Pulmonary artery endothelial cell (primary cell): ENCODE data around the gene MLIP. TPM values are rescaled to one million over a fixed set of nuclear protein-coding genes. Genes with fewer than 3 reads are reported as not detected.
A peak's percentile ranks its signal among the peaks of the same experiment; 100 is the strongest.

Source experiments
- DNase-seq: peaks from one replicate; pipeline ENCODE4 v3.0.0-alpha.2; 2011; ENCODE audit warnings: low read depth, low spot score
- total RNA-seq: library from RNA; depleted of rRNA; stranded (reverse); fragments of >200 nt; gene quantifications from 2 replicates; pipeline ENCODE4 v1.2.3, GENCODE V29; 2014

Gene MLIP
- total RNA-seq, 1 donor from 2014 or later, result 21.7 TPM

DNA sequence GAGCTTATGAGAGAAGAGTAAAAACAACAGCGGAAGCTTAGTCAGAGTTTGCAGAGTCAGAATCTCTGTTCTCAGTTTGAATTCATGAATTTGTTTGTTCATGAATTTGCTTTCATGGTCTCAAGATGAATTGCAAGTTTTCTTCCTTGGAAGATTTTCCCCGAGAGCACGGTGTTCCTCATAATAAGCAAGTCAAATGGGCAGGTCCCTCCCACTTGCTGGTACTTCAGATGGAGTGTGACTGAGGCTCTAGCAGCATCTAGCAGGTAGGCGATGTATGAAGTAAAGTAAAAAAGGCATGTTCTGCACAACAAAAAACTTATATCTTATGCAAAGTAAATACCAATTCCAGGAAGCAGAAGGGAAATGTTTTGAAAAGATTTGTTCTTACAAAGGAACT is 15.5 kb upstream of the MLIP start:
- no peak for DNase-seq

DNA sequence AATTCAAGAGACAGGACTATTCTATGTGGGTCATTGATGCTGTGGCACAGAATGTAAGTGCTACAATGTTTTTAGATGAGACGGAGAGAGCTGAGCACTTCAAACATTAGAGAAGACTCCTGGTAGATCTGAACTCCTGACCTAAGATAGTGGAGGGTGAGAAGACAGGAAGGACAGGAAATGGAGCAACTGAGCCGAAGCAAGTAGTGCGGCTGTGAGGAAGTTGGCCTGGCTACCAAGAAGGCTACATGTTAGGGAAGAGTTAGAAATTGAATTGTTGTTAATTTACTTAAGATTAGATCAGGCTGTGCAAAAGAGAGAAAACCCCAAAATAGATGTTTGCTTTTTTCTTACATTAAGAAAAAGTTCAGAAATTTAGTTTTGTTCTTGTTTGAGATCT is 14.4 kb upstream of the MLIP start:
- no peak for DNase-seq

DNA sequence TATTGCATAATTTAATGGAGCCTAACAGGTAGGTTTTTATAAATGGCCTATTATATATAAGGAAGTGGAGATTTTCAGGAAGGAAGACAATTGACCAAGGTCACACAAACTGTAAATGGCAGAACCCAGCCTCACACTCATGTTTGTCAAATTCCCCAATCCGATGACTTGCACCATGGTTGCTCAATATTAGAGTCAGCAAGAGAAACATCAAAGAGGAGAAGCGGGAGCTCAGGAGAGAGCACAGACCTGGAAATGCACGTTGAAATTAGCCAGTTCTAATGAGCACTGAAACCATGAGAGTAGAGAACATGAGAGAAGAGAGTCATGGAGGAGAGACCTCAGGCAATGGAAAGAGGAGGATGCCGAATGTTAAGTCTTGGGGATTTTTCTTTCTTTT is 13.5 kb upstream of the MLIP start:
- DNase-seq, result no peak

DNA sequence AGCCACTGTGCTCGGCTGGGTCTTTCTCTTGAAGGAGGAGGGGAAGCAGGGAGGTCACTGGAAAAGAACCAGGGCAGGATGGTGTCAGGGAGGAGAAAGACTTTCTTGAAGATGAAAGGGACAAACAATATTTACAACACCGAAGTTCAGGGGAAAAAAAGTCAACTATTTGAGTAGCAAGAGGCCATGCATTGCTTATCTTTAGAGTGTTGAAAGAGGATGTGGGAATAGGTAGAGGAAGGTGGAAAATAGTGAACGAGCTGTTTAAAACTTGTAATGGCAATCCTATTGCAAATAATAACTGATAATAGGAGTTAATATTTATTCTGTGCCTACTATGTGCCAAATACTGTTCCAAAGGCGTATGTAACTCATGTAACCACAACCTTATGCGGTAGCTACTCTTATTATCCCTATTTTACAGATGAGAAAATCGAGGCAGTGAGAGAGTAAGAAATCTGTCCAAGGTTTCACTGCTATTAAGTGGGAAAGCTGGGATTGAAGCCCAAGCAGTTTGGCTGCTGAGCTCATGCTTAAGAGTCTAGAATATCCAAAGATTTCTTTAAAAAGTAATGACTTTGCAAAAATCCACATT is 12.7 kb upstream of the MLIP start:
- DNase-seq, result no peak

DNA sequence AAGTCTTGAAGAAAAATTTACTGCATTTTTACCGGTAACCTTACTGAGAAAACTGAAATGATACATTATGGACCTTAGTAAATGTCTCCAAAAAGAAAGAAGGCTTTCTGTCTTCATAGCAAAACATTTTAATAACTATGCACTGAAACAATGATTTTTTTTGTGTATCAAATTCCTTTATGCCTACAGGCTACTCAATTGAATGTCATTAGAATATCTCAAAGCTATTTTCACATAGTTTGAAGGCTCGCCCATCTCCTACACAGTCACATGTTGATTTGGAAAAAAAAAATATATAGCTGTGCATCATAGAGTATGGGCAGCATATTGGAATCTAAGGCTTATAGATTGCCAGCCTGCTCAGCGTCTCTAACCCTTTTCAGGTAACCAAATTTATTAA is 12.0 kb upstream of the MLIP start:
- no peak for DNase-seq

DNA sequence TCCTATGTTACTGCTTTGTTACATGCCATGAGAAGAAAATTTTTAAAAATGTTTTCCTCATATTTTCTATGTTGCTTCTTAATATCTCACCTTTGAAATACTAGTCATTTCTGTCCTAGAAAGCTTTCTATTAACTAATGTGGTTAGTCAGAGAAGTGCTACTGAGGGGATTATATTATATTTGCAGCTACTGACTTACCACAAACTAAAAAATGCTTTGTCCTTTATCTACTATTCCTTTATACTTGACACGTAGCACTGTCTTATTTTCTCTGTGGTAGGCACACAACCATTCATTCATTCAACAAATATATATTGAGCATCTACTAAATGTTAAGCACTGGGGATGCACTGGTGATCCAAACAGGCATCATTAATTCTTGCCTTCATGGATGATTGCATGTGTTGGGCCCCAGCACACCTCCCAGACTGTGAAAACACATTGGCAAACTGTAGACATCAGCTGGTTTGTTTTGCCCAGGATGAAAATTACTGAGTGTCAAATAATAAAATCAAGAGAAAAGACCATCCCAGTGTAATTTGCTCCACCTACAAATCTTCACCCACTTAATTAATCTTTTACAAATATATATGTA is 10.7 kb upstream of the MLIP start:
- DNase-seq, result no peak

DNA sequence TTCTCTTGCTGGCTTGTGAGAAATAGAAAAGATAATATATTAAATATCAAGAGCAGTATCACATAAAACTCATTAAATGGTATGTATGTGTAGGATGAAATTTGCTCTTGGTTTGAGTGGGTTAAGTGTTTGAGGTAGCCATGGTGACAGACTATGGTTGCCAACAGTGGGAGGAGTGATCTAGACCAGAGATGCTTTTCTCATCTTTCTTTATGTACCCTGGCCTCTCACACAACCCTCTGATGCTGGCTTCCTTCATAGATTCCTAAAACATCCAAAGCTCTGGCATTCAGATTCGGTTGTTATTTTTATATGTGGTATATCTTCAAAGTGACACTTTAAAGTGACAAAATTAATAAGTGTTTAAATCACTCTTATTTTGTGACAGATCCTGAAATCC is 9.0 kb upstream of the MLIP start:
- DNase-seq, result no peak

DNA sequence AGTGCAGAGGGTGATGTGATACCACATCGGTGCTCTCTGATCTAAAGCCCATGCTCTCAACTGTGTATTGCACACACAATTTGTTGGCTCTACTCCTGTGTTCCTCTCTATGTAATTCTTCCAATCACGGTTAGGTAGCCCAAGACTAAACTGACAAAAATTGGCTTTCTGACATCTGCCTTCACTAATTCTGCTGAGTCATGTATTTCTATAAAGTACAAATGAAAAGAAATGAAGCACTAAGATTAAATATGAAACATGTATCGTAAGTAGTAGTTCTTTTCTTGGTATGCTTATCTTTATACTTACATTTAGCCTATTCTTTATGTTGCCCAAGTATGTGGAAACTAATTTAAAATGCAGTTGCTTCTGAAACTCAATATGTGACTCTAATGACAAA is 7.7 kb upstream of the MLIP start:
- DNase-seq, result no peak

DNA sequence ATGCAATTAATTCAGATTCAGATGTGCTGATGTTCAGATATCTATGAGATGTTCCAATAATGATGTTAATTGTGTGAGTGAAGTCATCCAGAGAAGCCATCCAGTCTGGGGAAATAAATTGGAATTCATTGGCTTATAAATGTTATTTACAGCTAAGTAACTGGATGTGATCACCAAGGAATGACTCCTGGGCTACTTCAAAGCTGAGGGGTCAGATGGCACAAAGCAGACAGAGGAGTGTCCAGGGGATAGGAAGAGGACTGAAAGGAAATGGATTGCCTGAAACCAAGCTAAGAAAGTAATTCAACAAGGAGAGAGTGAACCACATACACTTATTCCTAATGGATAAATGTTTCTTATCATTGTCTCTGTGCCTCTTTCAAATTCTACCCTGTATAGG is 4.5 kb upstream of the MLIP start:
- no peak for DNase-seq

DNA sequence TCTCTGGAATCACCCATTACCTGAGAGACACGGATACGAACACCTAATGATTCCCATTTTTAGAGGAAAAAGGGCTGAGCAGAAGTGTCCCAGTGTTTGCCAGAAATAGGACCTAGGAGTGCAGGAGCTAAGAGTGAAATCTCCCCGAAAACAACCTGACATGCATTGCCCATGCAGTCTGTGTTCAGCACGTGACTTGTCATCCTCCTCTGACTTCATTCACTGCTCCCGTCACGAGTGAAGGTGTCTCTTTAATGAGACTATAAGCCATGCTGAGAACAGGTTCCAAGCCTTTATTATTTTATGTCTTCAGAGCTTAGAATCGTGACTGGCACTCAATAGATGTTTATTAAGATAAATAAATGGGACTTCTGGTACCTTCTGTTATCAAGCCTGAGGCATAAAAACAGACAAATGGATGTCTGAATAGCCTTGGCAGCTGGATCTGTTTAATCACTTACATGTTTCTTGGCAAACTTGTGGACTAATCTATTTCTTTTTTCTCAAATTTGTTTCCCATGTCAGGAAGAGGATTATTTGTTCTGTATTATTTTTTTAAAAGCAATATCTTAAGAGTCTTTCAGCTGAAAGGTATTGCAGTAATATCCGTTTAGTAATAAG is 3.7 kb upstream of the MLIP start:
- no peak for DNase-seq

DNA sequence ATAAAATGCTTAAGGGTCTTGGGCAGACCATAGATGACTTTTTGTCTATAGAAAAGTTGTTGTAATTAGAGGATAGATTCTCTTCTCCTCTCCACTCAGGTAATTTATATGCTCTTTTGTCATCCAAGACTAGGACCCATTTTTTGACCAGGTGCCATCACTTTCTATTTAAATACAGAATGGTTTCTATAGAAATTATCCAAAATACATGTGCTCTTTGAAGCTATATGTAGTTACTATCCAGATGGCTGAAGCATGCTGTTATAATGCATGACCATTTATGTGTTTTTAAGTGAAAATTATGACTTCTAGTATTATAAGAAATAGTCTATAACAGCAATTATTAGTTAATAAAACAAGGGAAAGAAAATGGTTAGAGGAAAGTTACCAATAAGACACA is 3.0 kb upstream of the MLIP start:
- DNase-seq, result no peak

DNA sequence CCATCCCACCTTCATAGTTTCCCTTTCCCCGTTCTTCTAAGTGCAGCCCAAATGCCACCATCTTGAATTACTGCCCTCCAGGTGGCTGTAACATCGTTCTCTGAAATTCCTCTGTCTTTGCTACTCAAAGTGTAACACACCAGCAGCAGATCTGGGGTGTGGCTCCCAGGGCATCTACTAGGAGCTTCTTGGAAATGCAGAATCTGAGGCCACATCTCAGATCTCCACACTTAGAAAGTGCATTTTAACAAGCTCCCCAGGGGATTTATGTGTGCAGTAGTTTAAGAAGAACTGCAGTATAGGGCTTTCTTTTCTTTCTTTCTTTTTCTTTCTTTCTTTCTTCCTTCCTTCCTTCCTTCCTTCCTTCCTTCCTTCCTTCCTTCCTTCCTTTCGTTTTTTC is 1.7 kb upstream of the MLIP start:
- no peak for DNase-seq

DNA sequence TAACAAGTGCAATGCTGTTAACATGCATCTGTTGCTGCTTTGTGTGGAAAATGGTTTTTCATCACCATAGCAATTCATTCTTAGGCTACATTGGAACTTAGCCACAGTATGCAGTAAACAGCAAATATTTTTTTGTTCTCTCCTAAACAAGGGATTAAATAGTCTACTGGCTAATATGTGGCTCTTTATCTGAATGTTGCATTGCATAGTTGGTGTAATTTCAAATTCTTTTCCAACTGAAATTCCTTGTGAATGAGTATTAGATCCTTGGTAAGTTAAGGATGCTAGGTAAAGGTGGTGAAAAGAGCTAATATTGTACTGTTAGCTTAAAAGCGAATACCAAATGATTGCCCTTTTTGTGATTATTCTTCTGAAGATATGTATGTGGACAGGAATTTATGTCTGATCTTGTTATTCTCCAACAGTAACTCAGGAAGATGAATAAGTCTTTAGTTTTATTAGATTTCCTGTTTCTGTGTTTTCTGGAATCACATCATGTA is 958 bp downstream of the MLIP start:
- peak; percentile 57 for DNase-seq

DNA sequence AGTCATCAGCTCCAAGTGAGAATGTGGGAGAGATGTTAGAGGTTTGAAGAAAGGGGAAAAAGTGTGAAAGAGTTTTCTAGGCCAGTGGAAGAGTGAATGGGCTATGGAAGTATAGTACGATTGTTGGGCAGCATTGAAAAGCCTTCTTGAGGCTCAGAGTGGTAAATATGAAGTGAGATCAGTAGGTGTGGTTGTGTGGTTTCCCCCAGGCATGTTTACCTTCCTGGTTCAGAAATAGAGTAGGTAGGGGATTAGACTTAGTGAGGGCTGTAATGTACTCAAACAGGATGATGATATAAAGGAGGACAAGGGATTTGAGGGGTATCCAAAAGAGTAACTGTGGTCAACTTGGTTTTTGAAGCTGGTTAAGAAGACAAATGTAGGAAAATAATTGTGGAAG is 3.7 kb downstream of the MLIP start:
- DNase-seq, result no peak

DNA sequence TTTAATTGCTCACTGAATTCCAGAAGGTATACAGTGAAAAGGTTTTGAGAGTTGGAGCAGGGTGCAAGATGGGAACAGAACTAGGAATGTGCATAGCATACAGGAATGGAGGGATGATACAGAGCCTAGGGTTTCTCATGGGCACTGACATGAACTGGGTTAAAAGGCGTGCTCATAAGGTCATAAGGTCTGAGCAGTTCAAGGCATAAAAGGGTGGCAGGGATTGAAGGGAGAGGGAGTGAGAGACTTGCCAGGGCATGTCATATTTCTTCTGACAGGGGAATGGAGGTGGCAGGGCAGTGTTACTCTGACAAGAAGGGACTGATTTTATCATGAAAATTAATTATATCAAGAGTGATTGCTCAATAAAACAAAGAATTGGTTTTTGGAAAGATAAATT is 4.7 kb downstream of the MLIP start:
- no peak for DNase-seq

DNA sequence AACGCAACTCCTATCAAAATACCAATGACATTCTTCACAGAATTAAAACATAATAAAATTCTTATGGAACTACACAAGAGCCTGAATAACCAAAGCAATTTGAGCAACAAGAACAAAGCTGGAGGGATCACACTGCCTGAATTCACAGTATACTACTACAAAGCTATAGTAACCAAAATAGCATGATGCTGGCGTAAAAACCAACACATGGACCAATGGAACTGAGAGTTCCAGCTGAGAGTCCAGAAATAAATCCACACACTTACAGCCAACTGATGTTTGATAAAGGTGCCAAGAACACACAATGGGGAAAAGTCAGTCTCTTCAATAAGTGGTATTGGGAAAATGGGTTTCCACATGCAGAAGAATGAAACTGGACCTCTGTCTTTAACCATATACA is 6.9 kb downstream of the MLIP start:
- DNase-seq, result no peak

DNA sequence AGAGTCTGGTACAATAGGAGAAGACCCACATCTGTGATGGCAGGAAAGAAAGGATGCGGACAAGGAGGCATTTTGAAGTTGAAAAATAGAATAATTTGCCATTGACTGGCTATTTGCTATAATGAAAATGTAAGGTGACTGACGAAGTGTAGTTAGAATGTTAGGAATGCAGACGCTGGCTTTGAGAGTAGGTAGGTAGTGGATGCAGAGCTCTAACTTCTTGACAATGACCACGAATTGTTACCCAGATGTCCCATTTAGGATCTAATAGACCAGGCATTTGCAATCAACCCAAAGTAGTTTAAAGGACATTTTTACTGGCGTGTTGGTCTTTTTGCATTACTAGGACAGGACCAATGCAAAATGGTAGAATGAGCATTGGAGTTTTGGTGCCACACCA is 14.2 kb downstream of the MLIP start:
- no peak for DNase-seq

DNA sequence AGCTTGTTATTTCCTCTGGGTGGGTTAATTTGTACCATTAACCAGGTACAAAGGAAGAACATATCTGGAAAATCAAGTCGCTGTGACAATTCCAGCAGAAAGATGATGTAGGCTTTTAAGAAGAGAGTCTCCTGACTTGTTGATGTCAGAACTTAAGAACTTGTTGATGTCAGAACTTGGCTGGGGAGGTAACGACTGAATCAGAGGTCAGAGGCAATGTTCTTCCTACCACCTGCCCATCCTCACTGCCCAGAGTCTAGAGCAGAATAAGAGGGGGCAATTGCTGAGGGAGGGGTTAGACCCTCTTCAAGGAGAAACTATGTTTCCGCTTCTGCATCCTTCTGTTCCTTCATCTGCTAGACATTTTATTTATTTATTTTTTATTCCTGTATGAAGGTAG is 18.9 kb downstream of the MLIP start:
- no peak for DNase-seq

DNA sequence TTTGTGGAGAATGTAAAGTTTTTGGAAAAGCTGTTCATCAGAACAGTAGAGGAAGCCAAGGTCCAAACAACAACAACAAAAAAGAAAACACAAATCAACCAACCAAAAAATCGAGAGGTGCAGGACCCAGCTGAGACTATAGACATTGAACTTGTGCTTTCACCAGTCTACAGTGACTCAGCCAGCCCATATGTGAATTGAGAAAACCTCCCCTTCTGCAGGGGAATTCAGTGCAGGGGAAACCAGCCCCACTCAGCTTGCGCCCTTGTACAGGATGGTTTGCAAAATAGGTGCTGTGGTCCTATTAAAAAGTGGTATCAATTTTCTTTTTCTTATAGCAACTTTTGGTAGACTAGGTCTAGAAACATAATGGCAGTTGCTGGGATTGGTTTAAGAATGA is 21.3 kb downstream of the MLIP start:
- no peak for DNase-seq

DNA sequence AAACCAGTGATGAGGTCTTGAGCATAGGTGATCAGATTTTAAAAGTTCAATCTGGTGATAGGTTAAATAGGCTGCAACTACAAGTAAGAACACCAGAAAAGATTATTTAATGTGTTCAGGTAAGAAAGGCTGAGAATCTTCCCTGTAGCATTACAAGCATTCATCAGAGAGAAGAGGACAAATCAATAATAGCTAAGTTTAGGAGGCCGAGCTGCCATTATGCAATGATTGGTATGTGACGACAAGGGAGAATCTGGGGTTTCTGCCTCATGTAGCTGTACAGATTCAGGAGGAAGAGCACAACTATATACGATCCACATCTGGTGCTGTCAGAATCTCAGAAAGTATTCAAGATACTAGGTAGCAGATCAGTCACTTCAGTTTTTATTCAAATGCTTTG is 21.9 kb downstream of the MLIP start:
- no peak for DNase-seq

DNA sequence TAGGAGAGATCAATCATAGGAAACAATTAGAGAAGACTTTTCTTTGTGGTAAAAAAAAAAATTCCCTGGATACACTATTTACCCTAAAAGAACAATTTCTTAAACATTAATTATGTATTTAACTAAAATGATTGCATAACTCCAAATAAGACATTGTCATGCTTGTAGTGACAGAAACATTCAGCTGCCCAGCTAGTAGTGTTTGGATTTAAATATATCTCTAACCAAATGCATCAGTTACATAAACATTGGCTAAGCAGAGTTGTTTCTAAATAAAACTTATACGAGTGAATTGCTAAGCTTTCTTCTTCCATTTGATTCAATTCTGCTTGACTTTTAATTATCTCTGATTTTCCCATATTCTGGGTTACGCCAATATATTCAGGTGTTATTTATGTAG is 23.7 kb downstream of the MLIP start:
- no peak for DNase-seq

DNA sequence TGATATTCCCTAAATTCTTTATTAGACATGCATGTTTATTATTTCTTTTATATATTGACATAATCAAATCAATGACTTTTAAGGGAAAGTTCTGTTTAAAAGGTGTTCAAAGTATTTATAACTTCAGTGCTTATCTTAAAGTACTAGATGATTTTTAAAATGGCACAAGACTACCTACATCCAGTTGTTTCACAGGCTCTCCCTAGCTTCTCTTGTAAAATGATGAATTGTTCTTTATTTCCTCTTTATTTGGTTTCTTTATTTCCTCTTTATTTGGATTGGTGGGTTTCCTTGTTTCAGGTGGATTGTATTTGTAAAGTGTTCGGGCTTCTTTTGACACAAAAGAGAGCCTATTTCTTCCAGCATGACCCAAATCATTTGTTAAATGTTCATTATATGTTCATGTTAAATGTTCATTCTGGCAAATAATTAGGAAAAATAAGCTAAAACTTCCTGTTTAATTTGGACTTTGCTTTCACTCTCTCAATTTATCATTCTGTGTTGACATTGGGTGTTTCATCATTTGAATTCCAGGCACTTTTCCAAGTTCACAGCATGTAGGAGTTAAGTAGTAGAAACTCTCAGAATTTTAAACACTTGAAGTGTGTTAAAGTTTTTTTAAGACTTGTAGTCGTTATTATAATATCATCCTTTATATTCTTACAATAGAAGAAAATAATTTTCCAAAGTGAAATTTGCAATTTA is 24.6 kb downstream of the MLIP start:
- no peak for DNase-seq

DNA sequence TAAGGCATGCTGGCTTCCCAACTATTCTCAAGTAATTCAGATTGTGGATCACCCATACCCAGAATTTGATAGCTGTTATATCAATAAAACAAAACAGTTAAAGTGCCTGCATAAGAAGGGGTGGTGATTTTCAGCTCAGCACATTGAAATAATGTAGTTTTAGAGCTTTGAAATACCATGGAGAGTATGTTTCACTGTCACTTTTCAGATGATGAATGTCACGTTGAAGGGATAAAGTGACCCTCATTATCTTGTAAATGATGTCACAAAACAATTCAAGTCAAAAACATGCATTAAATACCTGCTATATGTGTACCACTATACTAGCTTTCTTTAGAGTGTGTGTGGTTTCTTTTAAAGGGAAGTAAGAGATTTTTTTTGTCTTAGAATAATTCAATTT is 27.6 kb downstream of the MLIP start:
- DNase-seq, result no peak
